HT1080 (cell line): ENCODE results near the gene ADCYAP1R1. TPM values are rescaled to one million over a fixed set of nuclear protein-coding genes. Genes with fewer than 3 reads are reported as not detected.
A peak's percentile ranks its signal among the peaks of the same experiment; 100 is the strongest.

ENCODE experiments used
- DNase-seq: peaks from one replicate; pipeline ENCODE4 v3.0.0-alpha.2; 2015; ENCODE audit warnings: low read depth
- total RNA-seq: library from RNA; depleted of rRNA; stranded (reverse); fragments of >200 nt; shearing (Covaris generic); gene quantifications from 2 replicates; pipeline ENCODE4 v1.2.3, GENCODE V29; 2014

Gene ADCYAP1R1
- total RNA-seq, 1 experiment from 2014 or later, result 0.14 TPM

DNA sequence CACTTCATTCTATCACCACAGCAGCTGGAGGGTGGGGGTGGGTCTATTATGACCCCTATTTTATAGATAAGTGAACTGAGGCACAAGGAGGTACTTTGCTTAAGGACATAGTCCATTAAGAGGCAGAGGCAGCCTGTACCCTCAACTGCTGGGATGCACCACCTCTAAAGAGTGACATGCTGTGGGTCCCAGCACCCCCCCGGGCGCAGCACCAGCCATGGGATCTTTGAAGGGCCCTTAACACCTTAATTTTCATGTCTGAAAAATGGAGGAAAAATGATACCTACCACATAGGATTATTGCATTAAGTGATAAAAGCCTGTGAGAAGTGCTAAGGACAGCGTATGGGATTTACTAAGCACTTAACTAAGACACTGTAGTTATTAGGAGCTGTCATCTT lies 15.4 kb downstream of the ADCYAP1R1 start:
- DNase-seq, result no peak

DNA sequence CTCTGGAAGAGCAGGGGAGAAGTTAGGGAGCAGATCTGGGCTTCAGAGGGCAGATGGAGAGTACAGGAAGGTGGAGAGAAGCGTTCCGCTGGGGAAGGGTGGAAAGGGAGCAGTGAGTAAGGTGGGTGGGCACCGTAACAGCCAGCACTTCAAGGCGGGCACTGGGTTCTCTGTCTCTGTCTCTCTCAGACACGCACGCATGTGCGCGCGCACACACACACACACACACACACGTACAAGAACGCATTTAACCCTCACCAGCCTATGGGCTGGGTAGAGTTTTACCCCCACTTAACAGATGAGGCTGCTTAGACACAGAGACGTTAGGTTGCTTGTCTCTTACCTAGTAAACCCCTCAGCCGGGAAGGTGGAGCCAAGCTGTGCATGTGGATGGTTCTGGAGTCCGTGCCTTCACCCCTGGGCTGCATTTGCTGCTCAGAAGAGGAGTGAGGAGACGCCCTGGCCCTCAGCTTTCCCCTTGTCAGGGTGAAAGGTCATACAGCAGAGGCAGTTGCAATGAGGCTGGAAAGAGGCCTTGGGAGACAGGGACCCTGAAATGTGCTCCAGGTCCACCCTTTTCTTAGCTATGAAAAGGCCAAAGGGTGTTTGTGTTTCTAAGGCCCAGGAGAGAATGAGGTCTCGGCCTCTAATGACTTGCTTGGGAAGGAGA lies 16.0 kb downstream of the ADCYAP1R1 start:
- no peak for DNase-seq

DNA sequence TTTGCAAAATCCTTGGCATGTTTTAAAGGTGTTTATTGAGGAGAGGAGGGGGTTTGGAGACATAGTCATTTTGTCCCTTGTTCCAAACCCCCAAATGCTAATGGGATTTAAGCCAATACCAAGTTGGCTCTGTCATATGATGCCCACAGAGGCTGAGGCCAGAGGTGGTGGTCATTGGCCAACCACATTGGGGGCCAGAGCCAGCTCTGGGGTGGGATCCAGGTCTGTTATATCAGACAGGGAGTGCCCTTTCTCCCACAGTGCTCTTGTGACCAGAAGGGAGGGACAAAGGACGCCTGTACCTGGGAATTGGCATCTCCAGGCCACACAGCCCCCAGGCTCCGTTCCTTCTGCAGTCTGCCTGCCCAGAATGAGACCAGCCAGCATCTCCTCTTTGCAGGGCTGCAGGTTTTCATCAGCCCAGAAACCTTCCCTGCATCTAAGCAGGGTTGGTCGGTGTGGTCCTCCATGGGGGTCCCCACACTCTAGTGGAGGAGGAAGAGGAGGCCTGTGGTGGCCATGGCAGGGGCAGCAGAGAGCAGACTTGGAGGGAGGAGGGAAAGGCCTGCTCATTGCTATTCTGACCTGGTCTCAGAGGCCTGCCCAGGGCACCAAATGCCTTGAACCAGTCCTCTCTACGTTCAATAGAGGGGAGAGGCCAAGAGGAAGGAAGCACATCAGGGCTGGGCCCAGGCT lies 17.9 kb downstream of the ADCYAP1R1 start:
- DNase-seq, result no peak

DNA sequence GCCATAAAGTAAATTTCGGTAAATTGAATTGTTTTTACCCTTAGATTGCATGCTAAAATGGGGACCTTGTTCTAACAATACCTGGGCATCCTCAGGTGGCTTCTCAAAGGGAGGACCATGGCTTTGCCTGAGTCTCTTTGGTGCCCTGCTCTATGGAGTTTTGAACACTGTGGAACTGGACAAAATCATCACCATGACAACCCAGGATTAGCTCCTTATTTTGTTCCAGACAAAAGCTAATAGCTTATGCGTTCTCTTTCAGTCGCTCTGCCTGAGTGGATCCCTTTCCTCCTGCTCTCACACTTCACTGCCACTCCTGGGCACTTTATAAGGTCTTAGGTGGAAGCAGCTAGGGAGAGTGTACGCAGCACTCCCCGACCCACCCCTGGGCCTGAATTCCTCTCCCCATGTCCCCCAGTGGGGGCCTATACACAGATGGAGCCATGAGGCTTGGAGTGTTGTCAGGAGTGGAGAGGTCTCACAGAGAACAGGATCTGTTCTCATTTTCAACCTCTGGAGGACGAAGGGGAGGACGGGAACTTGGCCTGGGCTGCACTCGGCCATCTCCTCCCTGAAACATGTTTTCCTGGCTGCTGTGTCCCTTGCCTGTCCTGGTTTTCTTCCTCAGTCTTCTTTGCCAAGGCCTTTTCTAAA lies 19.0 kb downstream of the ADCYAP1R1 start:
- no peak for DNase-seq

DNA sequence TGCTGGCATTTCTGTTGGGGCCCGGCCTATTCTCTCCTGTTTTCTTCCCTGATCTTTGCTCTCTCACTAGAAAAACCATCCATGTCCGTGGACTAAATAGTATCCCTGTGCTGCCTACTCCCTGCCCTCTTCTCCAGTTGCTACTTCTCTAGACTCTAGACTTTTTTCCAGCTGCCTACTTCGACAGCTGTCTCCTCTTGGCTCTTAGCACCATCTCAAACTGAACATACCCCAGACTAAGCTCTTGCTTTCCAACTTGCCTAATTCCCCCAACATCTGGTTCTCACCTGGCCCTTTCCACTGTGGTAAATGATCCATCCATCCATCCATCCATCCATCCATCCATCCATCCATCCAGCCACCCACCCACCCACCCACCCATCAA lies 19.5 kb downstream of the ADCYAP1R1 start:
- no peak for DNase-seq

DNA sequence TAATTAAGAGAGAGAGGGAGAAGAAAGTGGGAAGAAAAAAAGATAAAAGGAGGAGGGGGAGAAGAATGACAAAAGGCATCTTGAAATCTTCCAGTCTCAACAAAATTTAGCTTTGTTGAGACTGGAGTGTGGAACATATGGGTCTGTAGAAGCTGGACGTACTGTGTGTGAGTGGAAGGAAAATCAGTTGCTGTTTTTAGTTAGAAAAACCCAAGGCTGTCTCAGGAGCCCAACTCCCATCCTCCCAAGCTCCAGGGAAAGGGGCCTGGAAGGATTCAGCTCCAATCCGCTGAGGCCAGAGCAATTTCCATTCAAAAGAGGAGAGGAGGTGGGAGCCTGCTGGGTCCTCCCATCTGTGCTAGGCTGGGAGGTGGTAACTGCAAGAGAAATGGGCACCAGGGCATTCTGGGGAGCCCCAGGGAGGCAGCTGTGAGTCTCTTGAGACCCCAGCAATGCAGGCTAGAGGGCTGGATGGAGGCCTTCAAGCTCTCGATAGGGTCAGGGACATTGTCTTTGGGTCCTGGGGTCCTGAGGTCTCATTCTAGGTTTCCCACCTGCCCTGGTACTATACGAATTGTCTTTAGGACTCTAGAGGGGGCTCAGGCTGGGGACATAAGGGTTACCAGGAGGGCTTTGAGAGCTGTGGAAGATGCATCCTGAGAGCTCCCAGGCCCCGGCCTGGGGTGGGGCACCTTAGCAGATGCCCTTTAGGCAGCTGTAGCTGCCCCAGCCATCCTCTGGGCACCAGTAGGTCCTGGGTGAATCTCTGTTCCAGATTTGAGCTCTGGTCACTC lies 21.4 kb downstream of the ADCYAP1R1 start:
- no peak for DNase-seq

DNA sequence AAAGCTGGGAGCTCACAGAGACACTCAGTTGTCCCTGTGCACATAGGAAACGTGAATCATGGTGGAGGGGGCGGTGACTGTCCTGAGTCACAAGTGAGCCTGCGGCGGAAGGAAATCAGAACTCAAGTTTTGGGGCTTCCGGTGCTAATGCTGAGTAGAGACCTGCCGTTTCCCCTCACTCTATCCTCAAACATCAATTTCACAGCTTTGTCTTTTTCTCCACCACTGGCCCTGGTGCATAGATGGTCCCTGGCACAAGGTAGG lies 21.9 kb downstream of the ADCYAP1R1 start:
- DNase-seq, result peak; percentile 71

DNA sequence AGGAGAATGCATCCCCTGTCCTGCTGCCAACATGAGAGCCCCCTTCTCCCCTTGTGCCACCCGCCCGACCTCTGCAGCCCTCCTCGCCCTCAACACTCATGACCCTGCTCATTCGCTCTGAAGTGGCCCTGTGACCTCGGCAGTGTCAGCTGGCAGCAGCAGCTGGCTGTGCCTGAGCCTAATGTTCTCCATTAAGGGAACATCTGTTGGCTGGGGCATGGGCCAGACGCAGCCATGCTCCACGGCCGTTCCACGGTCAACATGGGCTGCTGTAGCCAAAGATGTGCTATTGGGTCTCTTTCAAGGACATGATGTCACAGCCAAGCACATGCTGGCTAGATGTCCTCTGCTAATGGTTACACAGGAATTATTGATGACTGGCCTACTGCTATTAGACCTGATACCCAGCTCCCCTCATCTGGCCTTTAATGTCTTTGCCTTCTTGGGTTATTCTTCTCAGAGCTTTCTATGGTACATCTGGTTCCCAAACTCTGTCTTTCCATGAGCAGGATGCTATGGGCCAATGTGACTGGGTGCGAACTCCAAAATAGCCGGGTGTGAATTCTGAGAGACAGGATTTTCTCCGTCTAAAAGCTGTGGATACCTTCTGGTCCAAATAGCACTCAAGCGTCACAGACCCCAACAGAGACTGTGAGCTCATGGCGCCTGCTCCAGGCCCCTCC lies 22.4 kb downstream of the ADCYAP1R1 start:
- DNase-seq, result no peak

DNA sequence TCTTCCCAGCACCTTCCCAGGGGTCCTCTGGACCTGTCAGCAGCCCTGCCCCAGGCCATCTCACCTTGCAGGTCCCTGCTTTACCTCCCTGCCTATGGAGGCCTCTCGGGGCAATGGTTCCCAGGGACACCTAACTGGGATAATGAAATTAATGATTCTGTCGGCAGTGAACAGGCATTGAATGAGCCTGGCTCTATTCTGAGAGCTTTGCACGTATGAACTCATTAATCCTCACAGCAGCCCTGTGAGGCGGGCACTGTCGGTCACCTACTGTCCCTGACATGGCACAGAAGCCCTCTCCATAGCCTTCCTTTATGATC lies 22.9 kb downstream of the ADCYAP1R1 start:
- DNase-seq, result no peak

DNA sequence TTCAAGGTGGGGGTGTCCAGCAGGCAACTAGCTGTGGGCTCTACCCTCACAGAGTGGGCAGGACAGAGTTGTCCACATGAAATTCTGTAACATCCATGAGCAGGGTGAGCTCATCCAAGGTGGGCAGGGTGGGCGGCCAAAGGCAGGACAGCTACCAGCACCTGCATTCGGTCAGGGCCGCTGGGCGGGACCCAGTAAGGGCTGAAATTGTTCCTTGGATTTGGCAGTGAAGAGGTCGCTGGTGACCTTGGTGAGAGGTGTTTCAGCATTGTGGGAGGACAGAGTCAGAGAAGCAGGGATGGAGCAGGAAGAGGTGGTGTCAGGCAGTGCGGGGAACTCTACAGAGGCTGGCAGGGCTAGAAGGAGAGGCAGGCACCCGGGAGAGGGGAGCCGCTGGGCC lies 23.9 kb downstream of the ADCYAP1R1 start:
- no peak for DNase-seq

DNA sequence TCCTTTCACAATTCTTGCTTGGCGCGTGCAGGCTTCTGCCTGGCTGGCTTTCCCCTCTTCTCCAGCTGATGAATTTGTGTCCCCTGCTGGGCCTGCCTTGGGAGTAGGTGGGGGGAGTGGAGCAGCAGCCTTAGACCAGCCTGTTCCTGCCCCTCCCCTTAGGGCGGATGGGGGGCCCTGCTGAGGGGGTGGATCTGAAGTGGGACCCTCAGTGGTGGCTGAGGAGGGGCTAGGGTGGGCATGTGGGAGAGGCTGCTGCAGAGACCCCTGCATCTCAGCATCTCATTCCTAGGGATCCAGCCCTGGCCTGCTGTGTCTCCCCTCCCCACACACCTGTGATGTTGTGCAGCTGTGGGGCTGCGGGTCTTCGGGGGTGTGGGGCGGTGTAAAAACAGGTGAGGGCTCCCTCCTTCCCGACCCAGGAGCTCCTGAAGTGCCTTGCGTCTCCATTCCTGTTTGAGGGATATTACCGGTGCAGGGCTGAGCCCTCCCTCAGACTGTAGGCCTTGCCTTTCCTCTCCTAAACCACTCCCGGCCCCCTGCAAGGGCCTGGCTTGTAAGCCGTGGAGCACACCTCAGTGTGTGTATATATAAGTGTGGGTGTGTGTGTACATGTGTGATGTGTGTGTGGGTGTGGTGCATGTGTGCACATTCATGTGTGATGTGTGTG lies 24.7 kb downstream of the ADCYAP1R1 start:
- DNase-seq, result no peak

DNA sequence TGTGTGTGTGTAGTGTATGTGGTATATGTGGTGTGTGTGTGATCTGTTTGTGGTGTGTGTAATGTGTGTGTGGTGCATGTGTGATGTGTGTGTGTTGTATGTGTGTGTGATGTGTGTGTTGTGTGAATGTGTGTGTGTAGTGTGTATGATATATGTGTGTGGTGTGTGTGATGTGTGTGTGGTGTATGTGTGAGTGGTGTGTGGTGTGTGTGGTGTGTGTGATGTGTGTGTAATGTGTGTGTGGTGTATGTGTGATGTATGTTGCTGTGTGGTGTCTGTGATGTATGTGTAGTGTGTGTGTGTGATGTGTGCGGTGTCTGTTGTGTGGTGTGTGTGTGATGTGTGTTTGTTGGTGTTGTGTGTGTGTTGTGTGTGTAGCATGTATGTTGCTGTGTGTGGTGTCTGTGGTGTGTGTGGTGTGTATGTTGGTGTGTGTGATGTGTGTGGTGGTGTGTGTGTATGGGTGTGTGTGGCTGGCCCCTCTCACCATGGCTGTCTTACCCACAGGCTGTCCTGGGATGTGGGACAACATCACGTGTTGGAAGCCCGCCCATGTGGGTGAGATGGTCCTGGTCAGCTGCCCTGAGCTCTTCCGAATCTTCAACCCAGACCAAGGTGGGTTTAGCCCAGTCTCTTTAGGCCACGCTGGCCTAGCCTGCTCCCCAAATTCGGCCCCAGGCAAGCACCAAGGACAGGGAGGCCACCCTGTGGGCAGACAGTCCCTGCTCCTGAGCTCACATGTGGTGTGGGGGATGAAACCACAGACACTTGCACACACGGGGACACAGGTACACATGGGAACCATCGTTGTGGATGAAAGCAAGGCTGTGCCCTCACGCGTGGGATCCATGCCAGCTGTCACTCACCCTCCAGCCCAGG lies 25.6 kb downstream of the ADCYAP1R1 start:
- no peak for DNase-seq

DNA sequence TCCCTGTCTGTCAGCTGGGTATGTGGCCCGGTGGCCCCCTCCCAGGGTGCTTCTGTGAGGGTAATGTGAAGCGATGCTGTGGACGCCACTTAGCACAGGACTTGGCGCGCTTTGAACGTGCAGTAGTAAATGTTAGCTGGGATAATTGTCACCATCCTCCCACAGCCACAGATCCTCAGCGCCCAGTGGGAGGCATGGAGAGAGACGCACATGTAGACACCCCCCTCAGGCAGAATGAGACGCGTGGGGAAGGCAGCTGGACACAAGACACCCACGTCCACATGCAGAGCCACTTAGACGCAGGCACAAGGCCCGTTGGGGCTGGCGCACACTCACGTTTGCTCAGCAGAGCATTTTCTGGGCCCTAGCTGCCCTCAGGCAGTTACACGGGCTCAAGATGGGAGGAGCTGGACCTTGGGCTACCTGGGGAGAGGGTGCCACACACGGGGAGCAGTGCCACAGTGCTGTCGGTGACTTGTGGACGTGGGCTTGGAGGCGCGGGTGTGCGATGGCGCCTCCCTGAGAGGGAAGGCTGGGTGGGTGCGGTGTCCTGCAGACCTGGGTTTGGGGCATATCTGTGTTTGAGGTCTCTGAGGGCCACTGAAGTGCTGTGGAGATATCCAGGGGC lies 26.4 kb downstream of the ADCYAP1R1 start:
- no peak for DNase-seq

DNA sequence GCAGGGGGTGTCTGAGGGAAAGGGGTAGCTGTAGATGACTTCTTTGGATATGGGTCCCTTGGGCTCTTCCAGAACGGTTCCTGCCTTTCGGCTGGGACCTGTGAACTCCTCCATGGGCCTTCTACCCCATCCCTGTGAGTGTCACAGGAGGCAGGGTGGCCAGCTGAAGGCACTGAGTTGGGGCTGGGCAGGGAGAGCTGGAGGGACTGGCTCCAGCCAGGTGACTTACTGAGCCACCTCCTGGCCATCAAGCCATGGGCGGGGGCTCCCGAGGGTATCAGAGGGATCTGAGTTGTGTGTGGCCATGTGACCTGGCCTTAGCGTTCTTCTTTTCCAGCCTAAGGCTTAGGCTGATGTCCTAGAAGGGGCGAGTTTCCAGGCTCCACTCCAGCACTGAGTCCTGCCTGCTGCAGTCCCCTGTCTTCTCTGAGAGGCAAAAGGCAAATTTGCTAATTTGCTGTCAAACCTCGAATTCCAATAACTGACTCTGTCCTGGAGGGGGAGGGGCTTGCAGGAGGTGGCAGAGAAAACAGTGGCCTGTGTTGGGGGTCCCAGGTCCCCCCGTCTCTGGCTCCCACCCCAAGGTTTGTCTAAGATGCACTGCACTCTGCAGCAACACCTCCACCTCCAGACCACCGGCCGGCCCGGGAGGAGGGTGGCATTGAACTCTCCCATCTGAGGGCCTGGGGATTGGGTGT lies 27.2 kb downstream of the ADCYAP1R1 start:
- no peak for DNase-seq

DNA sequence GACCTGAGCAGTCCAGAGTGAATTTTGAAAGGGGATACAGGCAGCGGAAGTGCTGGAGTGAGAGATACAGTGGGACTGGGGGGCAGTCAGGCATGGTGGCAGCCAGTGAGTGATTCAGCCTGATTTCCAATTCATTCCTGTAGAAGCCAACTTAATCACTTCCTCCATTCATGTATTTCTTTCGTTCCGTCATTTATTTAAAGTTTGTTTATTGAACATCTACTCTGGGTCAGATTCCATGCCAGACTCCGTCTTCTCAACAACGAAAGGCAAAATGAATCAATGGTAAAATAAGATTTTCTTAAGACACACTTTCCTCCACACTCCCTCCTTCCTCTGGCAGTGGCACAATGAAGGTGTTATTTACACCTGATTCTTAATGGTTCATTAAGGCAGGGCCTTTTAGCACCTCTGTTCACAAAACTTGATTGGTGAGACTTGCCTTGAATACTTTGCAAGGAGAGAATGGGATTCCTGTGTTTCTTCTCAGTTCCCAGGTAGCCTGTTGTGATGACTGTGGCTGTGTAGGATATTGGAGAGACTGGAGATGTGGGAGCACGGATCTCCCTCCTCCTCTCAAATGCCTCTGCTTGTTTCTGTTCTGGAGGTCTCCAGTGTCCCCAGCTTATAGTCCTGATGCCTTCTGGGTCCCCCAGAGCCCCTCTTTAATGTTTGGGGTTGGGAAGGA lies 27.9 kb downstream of the ADCYAP1R1 start:
- DNase-seq, result peak; percentile 39

DNA sequence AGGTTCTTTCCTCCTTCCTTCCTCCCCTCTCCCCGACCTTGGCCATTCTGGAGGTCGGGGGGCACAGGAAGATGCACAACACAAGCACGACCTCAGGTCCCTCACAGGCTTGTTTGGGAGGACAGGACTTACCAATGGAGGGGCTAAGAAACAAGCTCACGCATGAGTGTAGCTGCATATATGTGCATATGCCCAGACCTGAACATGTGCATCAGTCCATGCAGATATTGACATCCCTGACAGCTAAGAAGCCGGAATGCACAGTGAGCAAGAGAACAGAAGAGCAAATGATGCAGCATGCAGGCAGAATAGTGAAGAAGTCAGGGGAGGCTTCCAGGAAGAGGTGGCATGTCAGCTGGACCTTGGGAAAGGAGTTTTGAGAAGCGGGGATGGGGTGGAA lies 28.7 kb downstream of the ADCYAP1R1 start:
- no peak for DNase-seq

DNA sequence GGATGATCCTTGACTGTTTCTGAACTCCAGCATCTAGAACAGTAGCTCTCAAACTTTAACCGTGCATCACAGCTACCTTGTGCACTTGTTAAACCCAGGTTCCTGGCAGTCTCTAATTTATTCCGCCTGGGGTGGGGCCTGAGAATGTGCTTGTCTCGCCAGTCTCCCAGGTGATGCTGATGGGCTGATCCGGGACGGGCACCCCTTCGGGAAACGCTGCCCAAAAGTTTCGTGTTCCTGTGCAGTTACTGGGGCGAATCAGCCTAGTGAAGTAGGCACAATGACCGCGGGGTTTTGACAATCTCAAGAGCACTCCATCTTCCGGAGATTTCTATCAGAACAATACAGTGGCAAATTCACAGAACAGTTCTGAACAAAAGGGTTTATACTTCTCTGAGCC lies 29.9 kb downstream of the ADCYAP1R1 start:
- DNase-seq, result no peak

DNA sequence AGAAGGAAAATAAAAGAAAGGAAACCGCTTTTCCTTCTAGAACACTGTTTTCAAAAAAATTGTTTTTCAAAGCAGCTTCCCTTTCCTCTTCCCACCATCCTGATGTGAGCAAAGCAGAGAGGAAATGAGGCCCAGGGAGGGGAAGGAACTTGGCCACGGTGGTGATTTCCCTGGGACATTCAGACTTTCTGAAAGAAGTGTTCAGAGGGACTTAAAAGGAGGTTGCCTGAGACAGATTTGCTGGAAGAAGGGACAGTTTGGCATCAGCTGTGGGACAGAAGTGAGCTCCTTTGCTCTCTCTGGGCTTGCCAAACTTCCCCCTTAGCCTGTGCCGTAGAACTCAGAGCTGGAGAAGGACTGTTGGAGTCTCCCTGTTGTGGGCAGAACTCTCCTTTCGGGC lies 30.3 kb downstream of the ADCYAP1R1 start:
- no peak for DNase-seq
